Heart right ventricle (tissue), 16 donors: ENCODE results near the gene CRTC3. TPM values are rescaled to one million over a fixed set of nuclear protein-coding genes. Genes with fewer than 3 reads are reported as not detected.

Source experiments
- ATAC-seq, 8 donors: fragments of 200-7000 bp; cut with Tn5 transposase; one replicate each; pipeline ENCODE4 v1.9.1; 2020; ENCODE audit warnings: mild to moderate bottlenecking in 8 of 8, moderate library complexity in 8 of 8, moderate number of reproducible peaks in 1 of 8
- DNase-seq, 2 donors: peaks; one replicate each; pipeline ENCODE4 v3.0.0-alpha.2; 2020
- H3K27ac ChIP-seq, 10 donors: fragments of 200-600 bp; sonication (generic) in 2 of 10; one replicate each; pipeline versions ENCODE4 v1.5.0 to v1.8.0; 2020 to 2022; ENCODE audit warnings: mild to moderate bottlenecking in 3 of 10
- H3K27me3 ChIP-seq, 7 donors: fragments of 200-600 bp; one replicate each; pipeline ENCODE4 v1.8.0; 2021 to 2022; ENCODE audit warnings: mild to moderate bottlenecking in 2 of 7
- H3K36me3 ChIP-seq, 9 donors: fragments of 200-600 bp; sonication (generic) in 1 of 9; one replicate each; pipeline versions ENCODE4 v1.5.0 to v1.8.0; 2020 to 2022; ENCODE audit warnings: mild to moderate bottlenecking in 2 of 9
- H3K4me1 ChIP-seq, 9 donors: fragments of 200-600 bp; sonication (generic) in 1 of 9; one replicate each; pipeline versions ENCODE4 v1.5.0 to v1.8.0; 2020 to 2022; ENCODE audit warnings: mild to moderate bottlenecking in 4 of 9
- H3K4me3 ChIP-seq, 10 donors: fragments of 200-600 bp; sonication (generic) in 2 of 10; one replicate each; pipeline versions ENCODE4 v1.5.0 to v1.8.0; 2020 to 2022; ENCODE audit warnings: mild to moderate bottlenecking in 7 of 10, moderate library complexity in 2 of 10
- H3K9me3 ChIP-seq, 11 donors: fragments of 200-600 bp in 10 of 11; sonication (generic) in 2 of 11; one replicate each; pipeline versions ENCODE4 v1.5.0 to v1.8.0; 2013 to 2022; ENCODE audit warnings: mild to moderate bottlenecking in 2 of 11, control low read depth in 1 of 11, moderate library complexity in 1 of 11
- WGBS, 2 donors: extraction: QIAGEN DNeasy Blood & Tissue Kit; methylation state at CpG; one replicate each; pipeline ENCODE4 v1.1.7; 2013; ENCODE audit warnings: inconsistent platforms in 1 of 2; 5-methylcytosine and 5-hydroxymethylcytosine counted together
- intact Hi-C, 10 donors: fragments of 100-400 bp; cut with DNase I; formaldehyde crosslinking; loops; one replicate each; pipeline versions ENCODE4 v1.11.1 to v1.14.2; 2022
- polyA plus RNA-seq, 2 donors: library from polyadenylated mRNA; stranded (reverse); fragments of 200-250 nt; gene quantifications; one replicate each; pipeline ENCODE4 v1.2.3, GENCODE V29; 2013
- total RNA-seq, 10 donors: library from RNA; stranded (reverse); fragmentation: NEBNext Ultra II Directional in 3 of 10; extraction: Animal tissue kit (Norgen Biotek cat#: 25700) in 3 of 10; gene quantifications; one replicate each; pipeline versions ENCODE4 v1.2.1 to v1.2.4, GENCODE V29; 2021 to 2023
- TF ChIP-seq, protein P1 (sequence below), 9 donors: fragments of 200-600 bp; sonication (generic) in 2 of 9; IDR thresholded peaks; one replicate each; pipeline versions ENCODE4 v1.5.0 to v1.8.0; 2021 to 2022; ENCODE audit warnings: antibody characterized with exemption in 9 of 9, mild to moderate bottlenecking in 5 of 9, moderate library complexity in 1 of 9
- donor health status: Arrhythmogenic right ventricular cardiomyopathy.
- donor health status: ischemic (EF 13 %, LVEDD 7.1; RV severe dilation, severe dysfunction).
- donor health status: healthy with polysubstance abuse.
- donor health status: DM: no; HTN: yes; CAD: no.
- donor health status: DM: no; HTN: no; CAD: no.
- donor health status: ischemic (EF 25% LVEDD 6.9; RV normal size, moderate dysfunction).
- donor health status: ischemic (EF 25% LVEDD 5.7; RV mildly dilated, moderate dysfunction).
- donor health status: healthy.
- donor health status: DM: yes; HTN: yes; CAD: no.
- donor health status: Ischemic cardiomyopathy.
- donor health status: ischemic (EF 35%, LVEDD 5.7; RV mildly dilated, moderate dysfunction).
- donor health status: nonischemic (EF 11% LVEDD 7.7; RV severe dilation, severe dysfunction).
- donor health status: DM: yes; HTN: yes; CAD: no.
- donor health status: PGD.
- donor health status: ischemic (EF 29% LVEDD 5.4; RV normal size, mild dysfunction).
- donor health status: nonischemic (EF 23%, LVEDD 6.1; RV moderate dilation, normal function).

The CRTC3 gene
- total and polyA plus RNA-seq, 12 donors: 11.5 to 34.9 (median 28.3) TPM

GRCh38 chr15:90489944-90490343 lies 39.8 kb upstream of the CRTC3 start:
- H3K4me3 ChIP-seq: no peak overlapping the region
- H3K27me3 ChIP-seq: no peaks in the 10 kb centered on the region
- no peak overlapping the region for H3K27ac ChIP-seq
- no peaks in the 10 kb centered on the region for H3K9me3 ChIP-seq
- intact Hi-C loops: loop anchor here in 1 of 10 donors (5.0 to 10.0 kb wide), 3 partner anchors 115 to 395 kb away; partner anchors contain the start of gene FES
- DNase-seq (no peak), ATAC-seq (no peak)
- H3K36me3 ChIP-seq: peaks cover 0 to 100% (median 84%) of the 10 kb centered on the region in 9 donors
- TF ChIP-seq, protein P1, sequence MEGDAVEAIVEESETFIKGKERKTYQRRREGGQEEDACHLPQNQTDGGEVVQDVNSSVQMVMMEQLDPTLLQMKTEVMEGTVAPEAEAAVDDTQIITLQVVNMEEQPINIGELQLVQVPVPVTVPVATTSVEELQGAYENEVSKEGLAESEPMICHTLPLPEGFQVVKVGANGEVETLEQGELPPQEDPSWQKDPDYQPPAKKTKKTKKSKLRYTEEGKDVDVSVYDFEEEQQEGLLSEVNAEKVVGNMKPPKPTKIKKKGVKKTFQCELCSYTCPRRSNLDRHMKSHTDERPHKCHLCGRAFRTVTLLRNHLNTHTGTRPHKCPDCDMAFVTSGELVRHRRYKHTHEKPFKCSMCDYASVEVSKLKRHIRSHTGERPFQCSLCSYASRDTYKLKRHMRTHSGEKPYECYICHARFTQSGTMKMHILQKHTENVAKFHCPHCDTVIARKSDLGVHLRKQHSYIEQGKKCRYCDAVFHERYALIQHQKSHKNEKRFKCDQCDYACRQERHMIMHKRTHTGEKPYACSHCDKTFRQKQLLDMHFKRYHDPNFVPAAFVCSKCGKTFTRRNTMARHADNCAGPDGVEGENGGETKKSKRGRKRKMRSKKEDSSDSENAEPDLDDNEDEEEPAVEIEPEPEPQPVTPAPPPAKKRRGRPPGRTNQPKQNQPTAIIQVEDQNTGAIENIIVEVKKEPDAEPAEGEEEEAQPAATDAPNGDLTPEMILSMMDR (IDR thresholded peaks at IDR 0.05): no peak
- no peaks in the 10 kb centered on the region for H3K4me1 ChIP-seq
- 96 to 97% methylated on average over 2 of the region's 2 CpGs for WGBS, 2 donors

GRCh38 chr15:90493647-90494046 lies 36.1 kb upstream of the CRTC3 start:
- H3K36me3 ChIP-seq: peaks cover 0 to 100% (median 67%) of the 10 kb centered on the region in 9 donors
- intact Hi-C loops: loop anchor here in 1 of 10 donors (10.0 kb wide), 2 partner anchors 111 to 391 kb away; partner anchors contain the start of gene FES
- TF ChIP-seq, protein P1 (IDR thresholded peaks at IDR 0.05): no peak

DNA sequence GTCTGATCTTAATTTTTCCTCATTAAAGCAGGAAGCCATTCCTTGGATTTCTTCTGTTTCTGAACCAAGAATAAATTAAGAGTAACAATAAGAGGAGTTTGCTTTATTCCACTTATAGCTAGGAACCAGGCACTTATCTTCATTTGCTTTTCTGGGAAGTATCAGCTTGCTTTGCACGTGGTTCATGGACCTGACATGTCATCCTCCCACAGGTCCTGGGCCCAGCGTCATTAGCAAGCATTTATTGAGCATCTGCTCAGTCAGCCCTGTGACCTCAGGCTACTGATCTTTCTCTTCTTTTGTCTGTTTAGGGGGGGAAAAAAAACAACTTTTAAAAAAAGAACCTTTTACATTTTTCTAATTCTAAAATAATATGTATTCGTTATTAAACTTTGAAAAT lies 34.7 kb upstream of the CRTC3 start:
- Histone ChIP-seq H3K4me1 (peaks cover 0 to 18% (median 12%) of the 10 kb centered on the region in 9 donors), H3K27me3 (no peaks in the 10 kb centered on the region), H3K9me3 (no peaks in the 10 kb centered on the region), H3K36me3 (peaks cover 0 to 100% (median 69%) of the 10 kb centered on the region in 9 donors), H3K4me3 (no peak overlapping the region), H3K27ac (no peak overlapping the region)
- ATAC-seq (no peak), DNase-seq (no peak)
- WGBS, 2 donors: 51 to 54% methylated on average over 3 of the region's 3 CpGs
- intact Hi-C loops: loop anchor here in 1 of 10 donors (10.0 kb wide), 2 partner anchors 110 to 390 kb away; partner anchors contain the start of gene FES
- TF ChIP-seq, protein P1 (IDR thresholded peaks at IDR 0.05): no peak

More at GRCh38 chr15:90493647-90494046, 36.1 kb upstream of the CRTC3 start:
- ATAC-seq (no peak), DNase-seq (no peak)
- H3K27ac ChIP-seq: no peak overlapping the region
- no peak overlapping the region for H3K4me3 ChIP-seq
- no peaks in the 10 kb centered on the region for H3K27me3 ChIP-seq
- H3K4me1 ChIP-seq: peaks cover 0 to 18% (median 12%) of the 10 kb centered on the region in 9 donors
- no peaks in the 10 kb centered on the region for H3K9me3 ChIP-seq

DNA sequence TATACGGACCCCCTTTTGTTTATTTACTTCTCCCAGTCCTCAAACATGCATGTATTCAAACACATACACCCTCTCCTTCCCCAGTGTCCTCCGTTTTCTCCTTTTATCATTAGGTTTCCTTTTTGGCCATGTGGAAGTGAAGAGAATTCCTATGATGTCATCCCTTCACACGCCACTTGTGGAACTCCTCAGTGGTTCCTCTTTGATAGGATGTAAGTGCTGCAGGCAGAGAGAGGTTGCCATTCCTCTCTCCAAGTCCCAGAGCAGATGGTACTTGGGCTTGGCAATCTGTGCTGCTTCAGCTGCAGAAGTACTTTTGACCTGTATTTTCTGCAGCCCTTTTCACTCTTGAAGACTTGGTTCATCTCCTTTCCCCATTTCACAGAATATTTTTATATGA lies 32.9 kb upstream of the CRTC3 start:
- Histone ChIP-seq H3K27me3 (no peaks in the 10 kb centered on the region), H3K4me1 (peaks cover 0 to 18% (median 12%) of the 10 kb centered on the region in 9 donors), H3K36me3 (peaks cover 0 to 100% (median 77%) of the 10 kb centered on the region in 9 donors), H3K9me3 (no peaks in the 10 kb centered on the region), H3K27ac (no peak overlapping the region), H3K4me3 (no peak overlapping the region)
- DNase-seq (no peak), ATAC-seq (peak in 6 of 8 donors; percentile 25 to 79 (median 62))
- TF ChIP-seq, protein P1 (IDR thresholded peaks at IDR 0.05): no peak
- intact Hi-C loops: loop anchor here in 2 of 10 donors (2.0 to 10.0 kb wide), 3 partner anchors 26 to 388 kb away; partner anchors contain the start of gene FES (in 1 of the 2)
- 30 to 39% methylated on average over 3 of the region's 3 CpGs for WGBS, 2 donors
